DOHH2 (cell line): ENCODE data around the gene TTR.
A peak's percentile ranks its signal among the peaks of the same experiment; 100 is the strongest.

Experiments used
- H3F3A ChIP-seq: fragments of 200-600 bp; sonication (generic), shearing (Covaris generic); 2 replicates; pipeline ENCODE4 v1.6.0; 2016; ENCODE audit warnings: antibody characterized with exemption, mild to moderate bottlenecking; ENCODE audit not compliant: control insufficient read depth, insufficient read depth
- H3K27ac ChIP-seq: fragments of 200-600 bp; sonication (generic); 2 replicates; pipeline ENCODE4 v1.5.1; 2014; ENCODE audit warnings: low read depth, mild to moderate bottlenecking, low read length, moderate library complexity
- H3K27me3 ChIP-seq: fragments of 200-600 bp; sonication (generic); 2 replicates; pipeline ENCODE4 v1.6.1; 2014; ENCODE audit warnings: mild to moderate bottlenecking, low read length, mixed read lengths; ENCODE audit not compliant: control insufficient read depth
- H3K36me3 ChIP-seq: fragments of 200-600 bp; sonication (generic); 2 replicates; pipeline ENCODE4 v1.6.1; 2014; ENCODE audit warnings: mild to moderate bottlenecking, low read length, moderate library complexity, mixed read lengths; ENCODE audit not compliant: control insufficient read depth
- H3K4me1 ChIP-seq: fragments of 200-600 bp; sonication (generic); 2 replicates; pipeline ENCODE4 v1.6.1; 2014; ENCODE audit warnings: mild to moderate bottlenecking, low read length, mixed read lengths; ENCODE audit not compliant: control insufficient read depth
- H3K4me2 ChIP-seq: fragments of 200-600 bp; sonication (generic); 2 replicates; pipeline ENCODE4 v1.6.0; 2014; ENCODE audit warnings: mild to moderate bottlenecking, low read length, moderate library complexity
- H3K4me3 ChIP-seq: fragments of 200-600 bp; sonication (generic); 2 replicates; pipeline ENCODE4 v1.5.1; 2014; ENCODE audit warnings: mild to moderate bottlenecking, low read length, mixed read lengths
- H3K79me2 ChIP-seq: fragments of 200-600 bp; sonication (generic); 2 replicates; pipeline ENCODE4 v1.6.1; 2014; ENCODE audit warnings: mild to moderate bottlenecking, low read length, mixed read lengths; ENCODE audit not compliant: control insufficient read depth
- H3K9me2 ChIP-seq: fragments of 200-600 bp; sonication (generic); replicated peaks from 2 replicates; pipeline ENCODE4 v1.6.1; 2014; ENCODE audit warnings: mild to moderate bottlenecking, low read length, mixed read lengths; ENCODE audit not compliant: control insufficient read depth
- H3K9me3 ChIP-seq: fragments of 200-600 bp; sonication (generic); 2 replicates; pipeline ENCODE4 v1.6.1; 2014; ENCODE audit warnings: antibody characterized with exemption, low read length, mixed read lengths; ENCODE audit not compliant: control insufficient read depth, insufficient read depth
- H4K20me1 ChIP-seq: fragments of 200-600 bp; sonication (generic); 2 replicates; pipeline ENCODE4 v1.6.0; 2014; ENCODE audit warnings: low read depth, mild to moderate bottlenecking, antibody characterized with exemption, low read length, moderate library complexity; ENCODE audit not compliant: control insufficient read depth, insufficient read depth
- EZH2phosphoT487 ChIP-seq: fragments of 200-600 bp; sonication (generic); IDR thresholded peaks from 2 replicates; pipeline ENCODE4 v1.6.1; 2017; ENCODE audit warnings: borderline replicate concordance, mild to moderate bottlenecking, antibody characterized with exemption, low read length, moderate library complexity, mixed read lengths
- TF ChIP-seq, protein P1 (sequence below): fragments of 200-600 bp; sonication (generic); IDR thresholded peaks from one replicate; pipeline ENCODE4 v1.5.1; 2014; ENCODE audit warnings: antibody characterized with exemption, mild to moderate bottlenecking, low read depth, low read length; ENCODE audit not compliant: poor library complexity, severe bottlenecking

TTR gene

DNA sequence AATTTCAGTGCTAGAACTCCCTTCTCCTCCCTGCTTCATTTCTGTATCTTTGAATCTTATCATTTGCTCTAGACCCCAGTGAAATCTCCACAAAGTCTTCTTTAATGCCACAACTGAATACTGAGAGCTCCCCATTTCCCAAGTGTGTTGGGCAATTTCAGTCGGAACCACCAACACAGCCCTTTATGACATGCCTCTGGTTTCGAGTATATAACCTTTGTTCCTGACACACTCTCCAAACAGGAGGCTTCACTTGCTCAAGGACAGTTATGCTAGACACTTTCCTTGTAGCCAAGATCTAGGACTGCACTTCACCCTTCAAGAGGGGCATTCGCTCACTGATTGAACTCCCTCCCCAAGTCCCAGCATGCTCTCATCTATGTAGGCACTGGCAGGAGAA, 18.6 kb upstream of the TTR start:
- Histone ChIP-seq H4K20me1 (no peaks in the 10 kb centered on the region), H3K27ac (no peak overlapping the region), H3K9me2 (no peaks in the 10 kb centered on the region), H3K79me2 (no peaks in the 10 kb centered on the region), H3F3A (no peaks in the 10 kb centered on the region), H3K27me3 (no peaks in the 10 kb centered on the region), H3K4me2 (no peak overlapping the region), H3K36me3 (no peaks in the 10 kb centered on the region), H3K9me3 (no peaks in the 10 kb centered on the region), H3K4me1 (peaks cover 16% of the 10 kb centered on the region), H3K4me3 (no peak overlapping the region)
- TF ChIP-seq, protein P1, sequence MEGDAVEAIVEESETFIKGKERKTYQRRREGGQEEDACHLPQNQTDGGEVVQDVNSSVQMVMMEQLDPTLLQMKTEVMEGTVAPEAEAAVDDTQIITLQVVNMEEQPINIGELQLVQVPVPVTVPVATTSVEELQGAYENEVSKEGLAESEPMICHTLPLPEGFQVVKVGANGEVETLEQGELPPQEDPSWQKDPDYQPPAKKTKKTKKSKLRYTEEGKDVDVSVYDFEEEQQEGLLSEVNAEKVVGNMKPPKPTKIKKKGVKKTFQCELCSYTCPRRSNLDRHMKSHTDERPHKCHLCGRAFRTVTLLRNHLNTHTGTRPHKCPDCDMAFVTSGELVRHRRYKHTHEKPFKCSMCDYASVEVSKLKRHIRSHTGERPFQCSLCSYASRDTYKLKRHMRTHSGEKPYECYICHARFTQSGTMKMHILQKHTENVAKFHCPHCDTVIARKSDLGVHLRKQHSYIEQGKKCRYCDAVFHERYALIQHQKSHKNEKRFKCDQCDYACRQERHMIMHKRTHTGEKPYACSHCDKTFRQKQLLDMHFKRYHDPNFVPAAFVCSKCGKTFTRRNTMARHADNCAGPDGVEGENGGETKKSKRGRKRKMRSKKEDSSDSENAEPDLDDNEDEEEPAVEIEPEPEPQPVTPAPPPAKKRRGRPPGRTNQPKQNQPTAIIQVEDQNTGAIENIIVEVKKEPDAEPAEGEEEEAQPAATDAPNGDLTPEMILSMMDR = no peak
- no peak for TF ChIP-seq EZH2phosphoT487

DNA sequence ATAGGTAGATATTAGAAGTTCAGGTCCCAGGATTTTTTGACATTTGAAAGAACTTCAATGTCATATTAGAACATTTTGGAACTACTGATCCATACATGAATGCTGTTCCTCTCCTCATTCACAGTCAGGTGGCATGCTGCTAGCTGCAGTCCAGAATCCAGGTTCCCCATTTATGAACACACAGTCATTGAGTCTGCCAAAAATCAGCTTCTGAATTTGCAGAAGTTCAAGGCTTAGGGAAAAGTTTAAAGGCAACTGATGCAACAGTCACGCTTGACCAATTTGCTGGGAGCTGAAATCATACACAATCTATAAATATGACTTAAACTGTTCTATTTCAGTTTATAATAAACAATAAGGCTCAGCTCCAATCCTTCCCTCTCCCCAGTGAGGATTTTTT, 17.3 kb upstream of the TTR start:
- no peak overlapping the region for H3K27ac ChIP-seq
- no peak overlapping the region for H3K4me3 ChIP-seq
- no peaks in the 10 kb centered on the region for H3K27me3 ChIP-seq
- H3F3A ChIP-seq = no peaks in the 10 kb centered on the region
- no peak overlapping the region for H3K4me2 ChIP-seq
- H3K9me3 ChIP-seq = no peaks in the 10 kb centered on the region
- no peaks in the 10 kb centered on the region for H3K79me2 ChIP-seq
- no peak for TF ChIP-seq EZH2phosphoT487
- H3K4me1 ChIP-seq = peaks cover 16% of the 10 kb centered on the region
- H4K20me1 ChIP-seq = no peaks in the 10 kb centered on the region
- no peaks in the 10 kb centered on the region for H3K36me3 ChIP-seq
- no peaks in the 10 kb centered on the region for H3K9me2 ChIP-seq

DNA sequence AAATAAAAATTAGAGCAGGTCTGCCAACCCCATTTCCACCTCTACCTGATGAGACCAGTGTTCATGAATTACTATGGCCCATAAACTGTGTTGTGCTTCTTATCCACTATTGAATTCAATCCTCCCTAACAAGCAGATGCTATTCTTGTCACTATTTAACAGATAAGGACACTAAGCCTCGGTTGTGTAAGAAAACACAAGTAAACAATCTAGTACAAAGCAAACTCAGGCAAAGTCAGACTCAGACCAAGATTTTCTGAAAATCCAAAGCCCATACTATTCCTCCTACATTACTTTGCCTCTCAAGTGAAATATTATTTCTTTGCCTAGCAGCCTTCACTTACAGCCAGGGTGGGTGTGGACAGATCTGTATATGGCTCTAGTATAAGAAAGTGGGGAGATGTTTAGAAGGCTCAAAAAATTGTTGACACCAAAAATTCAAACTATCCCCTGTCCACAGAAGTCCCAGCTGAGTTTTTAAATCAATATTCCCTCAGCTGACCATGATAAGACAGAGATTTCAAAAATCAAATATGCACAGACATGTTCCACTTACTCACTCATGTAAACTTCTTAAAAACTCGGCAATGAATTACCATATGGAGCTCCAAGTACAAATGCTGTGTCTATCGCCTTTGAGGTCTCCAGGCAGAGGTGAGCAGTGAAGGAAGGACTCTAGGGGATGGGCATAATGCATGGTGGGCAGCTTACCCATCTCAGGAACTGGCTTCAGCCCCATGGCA, 16.0 kb upstream of the TTR start:
- TF ChIP-seq, protein P1 = no peak
- no peak for TF ChIP-seq EZH2phosphoT487
- Histone ChIP-seq H3K9me2 (no peaks in the 10 kb centered on the region), H3K4me3 (no peak overlapping the region), H3F3A (no peaks in the 10 kb centered on the region), H3K4me2 (no peak overlapping the region), H4K20me1 (no peaks in the 10 kb centered on the region), H3K9me3 (no peaks in the 10 kb centered on the region), H3K79me2 (no peaks in the 10 kb centered on the region), H3K36me3 (no peaks in the 10 kb centered on the region), H3K4me1 (peaks cover 16% of the 10 kb centered on the region), H3K27ac (no peak overlapping the region), H3K27me3 (no peaks in the 10 kb centered on the region)

DNA sequence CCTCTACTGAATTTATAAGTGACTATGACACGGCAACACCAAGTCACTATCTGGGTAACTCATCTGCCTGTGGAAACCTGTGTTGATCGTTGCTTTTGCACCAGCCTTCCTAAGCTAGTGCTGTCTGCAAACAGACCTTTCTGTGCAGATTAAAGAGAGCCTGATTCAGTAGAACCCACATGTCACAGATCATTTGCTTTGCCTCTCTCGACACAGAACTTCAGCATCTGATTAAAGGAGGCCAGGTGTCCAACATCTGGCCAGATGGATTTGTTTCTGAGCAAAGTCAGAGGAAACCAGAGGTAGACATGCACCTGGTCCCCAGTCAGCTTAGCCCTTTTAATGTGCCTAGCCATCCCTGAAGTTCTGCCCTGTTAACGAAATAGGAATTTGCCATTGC, 15.0 kb upstream of the TTR start:
- Histone ChIP-seq H3K36me3 (no peaks in the 10 kb centered on the region), H3K27me3 (no peaks in the 10 kb centered on the region), H3K79me2 (no peaks in the 10 kb centered on the region), H3F3A (no peaks in the 10 kb centered on the region), H3K27ac (no peak overlapping the region), H3K4me2 (0 out of 2 replicates have a peak overlapping the region, but pooled peaks have one; percentile 9), H3K4me1 (peaks cover 16% of the 10 kb centered on the region), H3K9me2 (no peaks in the 10 kb centered on the region), H4K20me1 (no peaks in the 10 kb centered on the region), H3K4me3 (no peak overlapping the region), H3K9me3 (no peaks in the 10 kb centered on the region)
- TF ChIP-seq EZH2phosphoT487 = no peak
